ENCODE results near the gene GPR152. TPM values are rescaled to one million over a fixed set of nuclear protein-coding genes. Genes with fewer than 3 reads are reported as not detected.

GPR152 gene
- polyA plus RNA-seq, 2 of the 4 experiments (the other 2 are of a cell fraction), result not detected

- WGBS (ENCODE audit: missing lambda C conversion rate), result 83% methylated on average over 16 of the region's 17 CpGs
- no peak for FAIRE-seq
- ChIA-PET POLR2A (interaction anchor here (0.7 kb wide), 1 partner anchor 10 kb away, joined by 3 read pairs; no protein-coding TSS in a partner anchor), CTCF (interaction anchor here (4.0 kb wide), 1 partner anchor 8 kb away, joined by 36 read pairs; the partner anchor contains the start of genes PPP1CA and TBC1D10C)
- H3K4me1 ChIP-seq, result peaks cover 17% of the 10 kb centered on the region
- no peak for TF ChIP-seq POLR2A (IDR thresholded peaks at IDR 0.05; ENCODE audit: low read length)
- TF ChIP-seq HOXA7 (CRISPR knock-in tag; IDR thresholded peaks at IDR 0.05), result no peak
- TF ChIP-seq EHF (CRISPR knock-in tag; IDR thresholded peaks at IDR 0.05), result no peak
- TF ChIP-seq PHF8 (IDR thresholded peaks at IDR 0.05; ENCODE audit: borderline replicate concordance, low read depth), result no peak
- no peak for TF ChIP-seq CHD4 (IDR thresholded peaks at IDR 0.05; ENCODE audit: borderline replicate concordance)
- no peak for DNase-seq (ENCODE audit: low read depth in 1 of 2, low spot score in 1 of 2)
- no peak for ATAC-seq
- H3K9me3 ChIP-seq, result no peaks in the 10 kb centered on the region
- H3K4me2 ChIP-seq, result no peak overlapping the region
- no peak overlapping the region for H3K4me3 ChIP-seq
- no peak overlapping the region for H3K27ac ChIP-seq
These were observed 41.3 kb downstream of the GPR152 start for GRCh38 chr11:67410984-67411784.

- H3K27ac ChIP-seq, result no peak overlapping the region
- 53% methylated on average over 7 of the region's 15 CpGs for WGBS (ENCODE audit: missing lambda C conversion rate)
- ATAC-seq, result no peak
- TF ChIP-seq EP300 (IDR thresholded peaks at IDR 0.05) (no peak), EHMT2 (IDR thresholded peaks at IDR 0.05; ENCODE audit: low read depth) (no peak), RCOR1 (IDR thresholded peaks at IDR 0.05; ENCODE audit: low read depth, low read length) (no peak), SREBF2 (IDR thresholded peaks at IDR 0.05) (no peak), EHF (CRISPR knock-in tag; IDR thresholded peaks at IDR 0.05) (no peak), NFE2L2 (conservative IDR thresholded peaks at IDR 0.05; ENCODE audit: low read length) (no peak), REST (IDR thresholded peaks at IDR 0.05) (no peak), KDM1A (IDR thresholded peaks at IDR 0.05; ENCODE audit: low read depth) (no peak), CEBPB (IDR thresholded peaks at IDR 0.05) (no peak), JUNB (IDR thresholded peaks at IDR 0.05) (no peak), CTCF (IDR thresholded peaks at IDR 0.05) (no peak)
- H3K4me3 ChIP-seq, result no peak overlapping the region
- CTCF ChIA-PET, result no interaction called here
- POLR2A ChIA-PET, result no interaction called here
- no peaks in the 10 kb centered on the region for H3K9me3 ChIP-seq
- no peak for DNase-seq (ENCODE audit: low read depth in 1 of 2, low spot score in 1 of 2)
- H3K4me2 ChIP-seq, result no peak overlapping the region
- no peak for FAIRE-seq
- peaks cover 9% of the 10 kb centered on the region for H3K4me1 ChIP-seq
These were observed 42.1 kb downstream of the GPR152 start for GRCh38 chr11:67410369-67410831.

- no peaks in the 10 kb centered on the region for H3K9me3 ChIP-seq
- H3K4me3 ChIP-seq, result no peak overlapping the region
- FAIRE-seq (no peak), ATAC-seq (peak in 1 of 2 experiments; percentile 49; a peak in 3 of 6 replicates), DNase-seq (ENCODE audit: low read depth in 1 of 2, low spot score in 1 of 2) (no peak)
- ChIA-PET POLR2A (no interaction called here), CTCF (no interaction called here)
- WGBS (ENCODE audit: missing lambda C conversion rate), result 62% methylated on average over 11 of the region's 13 CpGs
- no peak overlapping the region for H3K27ac ChIP-seq
- peaks cover 4% of the 10 kb centered on the region for H3K4me1 ChIP-seq
- H3K4me2 ChIP-seq, result no peak overlapping the region
- no peak for TF ChIP-seq SMC3 (IDR thresholded peaks at IDR 0.05)
- TF ChIP-seq HOXB13 (CRISPR knock-in tag; IDR thresholded peaks at IDR 0.05; ENCODE audit: low read depth), result no peak
- no peak for TF ChIP-seq ELK1 (IDR thresholded peaks at IDR 0.05; ENCODE audit: low read depth, low read length)
- no peak for TF ChIP-seq CBX2 (IDR thresholded peaks at IDR 0.05; ENCODE audit: borderline replicate concordance, low read depth)
- no peak for TF ChIP-seq ZNF302 (CRISPR knock-in tag; IDR thresholded peaks at IDR 0.05)
- no peak for TF ChIP-seq RCOR1 (IDR thresholded peaks at IDR 0.05; ENCODE audit: low read depth, low read length)
- TF ChIP-seq HOXA7 (CRISPR knock-in tag; IDR thresholded peaks at IDR 0.05), result no peak
- TF ChIP-seq POLR2A (IDR thresholded peaks at IDR 0.05; ENCODE audit: low read length), result no peak
- TF ChIP-seq ATOH8 (CRISPR knock-in tag; IDR thresholded peaks at IDR 0.05; ENCODE audit: low read depth), result no peak
- no peak for TF ChIP-seq CBX8 (IDR thresholded peaks at IDR 0.05)
- no peak for TF ChIP-seq NFE2L2 (conservative IDR thresholded peaks at IDR 0.05; ENCODE audit: low read length)
- no peak for TF ChIP-seq ZFP36 (IDR thresholded peaks at IDR 0.05; ENCODE audit: borderline replicate concordance, partially characterized antibody)
- TF ChIP-seq FOSL2 (IDR thresholded peaks at IDR 0.05), result no peak
- no peak for TF ChIP-seq FOSL2 (CRISPR knock-in tag; IDR thresholded peaks at IDR 0.05)
- TF ChIP-seq MAZ (IDR thresholded peaks at IDR 0.05; ENCODE audit: borderline replicate concordance, low read depth, low read length), result no peak
These were observed 42.7 kb downstream of the GPR152 start for GRCh38 chr11:67409781-67410368.

All from A549 (cell line).